Psoas muscle (tissue), 8 donors: ENCODE results near the gene PDE9A. TPM values are rescaled to one million over a fixed set of nuclear protein-coding genes. Genes with fewer than 3 reads are reported as not detected.

Experiments used
- ATAC-seq, 4 donors: fragments of 200-7000 bp; cut with Tn5 transposase; one replicate each; pipeline ENCODE4 v1.9.1; 2020; ENCODE audit warnings: moderate library complexity in 3 of 4, mild to moderate bottlenecking in 2 of 4
- DNase-seq, 2 donors: peaks; one replicate each; pipeline ENCODE4 v3.0.0-alpha.2; 2020
- H3K27ac ChIP-seq: fragments of 200-600 bp; one replicate; pipeline ENCODE4 v1.8.0; 2022
- H3K27me3 ChIP-seq, 3 donors: fragments of 200-600 bp in 1 of 3; one replicate each; pipeline versions ENCODE4 v1.6.1 to v1.8.0; 2013 to 2022; ENCODE audit warnings: low read length in 2 of 3, mild to moderate bottlenecking in 2 of 3, moderate library complexity in 1 of 3; ENCODE audit not compliant: insufficient read depth in 3 of 3
- H3K36me3 ChIP-seq, 2 donors: fragments of 200-600 bp in 1 of 2; one replicate each; pipeline versions ENCODE4 v1.6.1 to v1.8.0; 2013 to 2022; ENCODE audit warnings: low read depth in 1 of 2, mild to moderate bottlenecking in 1 of 2, moderate library complexity in 1 of 2; ENCODE audit not compliant: insufficient read depth in 1 of 2
- H3K4me1 ChIP-seq: fragments of 200-600 bp; one replicate; pipeline ENCODE4 v1.8.0; 2022
- H3K4me3 ChIP-seq: fragments of 200-600 bp; one replicate; pipeline ENCODE4 v1.8.0; 2022; ENCODE audit warnings: mild to moderate bottlenecking
- H3K9me3 ChIP-seq: fragments of 200-600 bp; one replicate; pipeline ENCODE4 v1.8.0; 2022
- WGBS, 3 donors: extraction: QIAGEN DNeasy Blood & Tissue Kit; methylation state at CpG; one replicate each; pipeline versions ENCODE4 v1.1.6 to v1.1.7; 2013; 5-methylcytosine and 5-hydroxymethylcytosine counted together
- intact Hi-C, 2 donors: fragments of 100-400 bp; cut with DNase I; formaldehyde crosslinking; loops; one replicate each; pipeline versions ENCODE4 v1.11.0 to v1.14.2; 2022
- polyA plus RNA-seq, 3 donors: library from polyadenylated mRNA; stranded (reverse); fragments of 200-250 nt; gene quantifications; one replicate each; pipeline ENCODE4 v1.2.3, GENCODE V29; 2013
- total RNA-seq, 4 donors: library from RNA; stranded (reverse); fragmentation: NEBNext Ultra II Directional in 2 of 4; extraction: Animal tissue kit (Norgen Biotek cat#: 25700) in 2 of 4; gene quantifications; one replicate each; pipeline versions ENCODE4 v1.2.1 to v1.2.4, GENCODE V29; 2021 to 2023
- TF ChIP-seq, protein P1 (sequence below): fragments of 200-600 bp; IDR thresholded peaks from one replicate; pipeline ENCODE4 v1.8.0; 2022; ENCODE audit warnings: antibody characterized with exemption
- donor health status: healthy with polysubstance abuse.
- donor health status: DM: no; HTN: no; CAD: no; lungs with moderate emphysema.
- donor health status: Bipolar disorder and iron deficiency.
- donor health status: healthy.
- donor health status: DM: yes; HTN: yes; CAD: no.
- donor health status: DM: no; HTN: no; CAD: no.
- donor health status: DM: no; HTN: no; CAD: no.
- donor health status: DM: yes; HTN: yes; CAD: no.

PDE9A gene
- total and polyA plus RNA-seq, 7 donors = 1.2 to 4.3 (median 1.8) TPM

DNA sequence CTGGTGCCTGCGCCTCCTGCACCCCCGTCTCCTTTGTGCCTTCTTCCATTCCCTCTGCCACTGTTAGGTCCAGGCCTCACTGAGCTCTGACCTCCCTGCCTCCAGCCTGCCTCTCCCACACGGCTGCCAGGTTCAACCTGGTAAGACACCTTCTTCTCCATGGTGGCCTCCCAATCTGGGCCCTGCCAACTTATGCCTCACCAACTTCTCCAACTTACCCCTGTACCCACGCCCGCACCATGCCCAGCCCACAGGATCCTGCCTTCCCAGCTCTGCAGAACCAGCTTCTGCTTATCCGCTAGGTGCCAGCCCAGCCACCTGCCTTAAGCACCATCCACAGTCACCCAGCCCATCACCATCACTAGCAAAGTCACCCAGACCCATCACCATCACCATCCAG is 37.2 kb downstream of the PDE9A start:
- WGBS, 3 donors = 93 to 94% (median 94%) methylated on average over 6 of the region's 6 CpGs
- H3K9me3 ChIP-seq = no peaks in the 10 kb centered on the region
- TF ChIP-seq, protein P1, sequence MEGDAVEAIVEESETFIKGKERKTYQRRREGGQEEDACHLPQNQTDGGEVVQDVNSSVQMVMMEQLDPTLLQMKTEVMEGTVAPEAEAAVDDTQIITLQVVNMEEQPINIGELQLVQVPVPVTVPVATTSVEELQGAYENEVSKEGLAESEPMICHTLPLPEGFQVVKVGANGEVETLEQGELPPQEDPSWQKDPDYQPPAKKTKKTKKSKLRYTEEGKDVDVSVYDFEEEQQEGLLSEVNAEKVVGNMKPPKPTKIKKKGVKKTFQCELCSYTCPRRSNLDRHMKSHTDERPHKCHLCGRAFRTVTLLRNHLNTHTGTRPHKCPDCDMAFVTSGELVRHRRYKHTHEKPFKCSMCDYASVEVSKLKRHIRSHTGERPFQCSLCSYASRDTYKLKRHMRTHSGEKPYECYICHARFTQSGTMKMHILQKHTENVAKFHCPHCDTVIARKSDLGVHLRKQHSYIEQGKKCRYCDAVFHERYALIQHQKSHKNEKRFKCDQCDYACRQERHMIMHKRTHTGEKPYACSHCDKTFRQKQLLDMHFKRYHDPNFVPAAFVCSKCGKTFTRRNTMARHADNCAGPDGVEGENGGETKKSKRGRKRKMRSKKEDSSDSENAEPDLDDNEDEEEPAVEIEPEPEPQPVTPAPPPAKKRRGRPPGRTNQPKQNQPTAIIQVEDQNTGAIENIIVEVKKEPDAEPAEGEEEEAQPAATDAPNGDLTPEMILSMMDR = no peak
- intact Hi-C loops = no loop called here
- H3K4me1 ChIP-seq = no peaks in the 10 kb centered on the region
- no peaks in the 10 kb centered on the region for H3K36me3 ChIP-seq
- H3K27ac ChIP-seq = no peak overlapping the region
- no peak for DNase-seq
- H3K27me3 ChIP-seq = peaks cover 0 to 3% (median 3%) of the 10 kb centered on the region in 3 donors
- no peak for ATAC-seq
- no peak overlapping the region for H3K4me3 ChIP-seq

DNA sequence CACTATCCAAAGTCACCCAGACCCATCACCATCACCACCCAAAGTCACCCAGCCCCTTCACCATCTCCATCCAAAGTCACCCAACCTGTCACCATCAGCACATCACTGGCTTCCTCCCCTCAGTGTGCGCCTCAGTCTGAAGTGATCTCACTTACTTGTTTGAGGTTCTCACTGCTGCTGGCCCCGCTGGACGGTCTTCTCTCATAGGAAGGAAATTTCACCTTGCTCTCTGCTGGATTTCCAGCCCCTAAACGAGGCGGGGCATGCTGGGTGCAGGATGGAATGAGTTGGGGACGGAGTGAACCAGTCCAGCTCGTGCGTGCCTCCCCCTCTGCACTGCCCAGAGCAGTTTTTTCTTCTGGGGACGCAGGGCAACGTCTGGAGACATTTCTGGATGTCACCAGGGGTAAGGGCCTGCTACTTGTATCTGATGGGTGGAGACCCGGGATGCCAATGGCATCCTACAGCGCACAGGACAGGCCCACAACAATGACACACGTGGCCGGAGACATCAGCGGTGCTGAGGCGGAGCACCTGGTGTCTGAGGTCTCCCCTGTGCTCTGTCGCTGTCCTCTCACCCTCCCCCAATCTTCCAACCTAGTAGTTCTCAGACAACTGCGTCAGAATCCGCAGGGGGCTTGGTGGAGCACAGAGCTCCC is 38.6 kb downstream of the PDE9A start:
- Histone ChIP-seq H3K9me3 (no peaks in the 10 kb centered on the region), H3K36me3 (no peaks in the 10 kb centered on the region), H3K4me1 (no peaks in the 10 kb centered on the region), H3K4me3 (no peak overlapping the region), H3K27ac (no peak overlapping the region), H3K27me3 (peaks cover 0 to 3% (median 0%) of the 10 kb centered on the region in 3 donors)
- intact Hi-C loops = no loop called here
- TF ChIP-seq, protein P1 = no peak
- DNase-seq = no peak
- ATAC-seq = no peak
- WGBS, 3 donors = 88 to 92% (median 91%) methylated on average over 19 of the region's 19 CpGs

DNA sequence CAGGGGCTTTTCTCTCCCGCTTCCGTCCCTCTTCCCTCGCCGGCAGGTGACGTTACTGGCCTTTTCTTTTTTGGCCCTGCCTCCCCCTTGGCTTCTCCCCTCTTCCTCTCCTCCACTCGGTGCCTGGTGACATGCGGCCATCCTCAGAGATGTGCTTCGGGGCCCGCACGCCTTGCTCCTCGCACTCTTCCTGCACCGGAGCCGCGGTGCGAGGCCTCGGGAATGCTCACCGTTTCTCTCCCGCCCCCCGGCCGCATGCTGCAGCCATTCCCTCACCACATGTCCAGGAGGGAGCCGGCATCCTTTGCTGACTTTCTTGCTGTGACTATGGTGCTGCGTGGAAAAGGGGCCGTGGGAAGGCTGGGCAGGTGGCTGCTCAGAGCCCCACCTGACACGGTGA is 39.3 kb downstream of the PDE9A start:
- Histone ChIP-seq H3K4me1 (no peaks in the 10 kb centered on the region), H3K27ac (no peak overlapping the region), H3K9me3 (no peaks in the 10 kb centered on the region), H3K36me3 (no peaks in the 10 kb centered on the region), H3K4me3 (no peak overlapping the region), H3K27me3 (peaks cover 0 to 3% (median 0%) of the 10 kb centered on the region in 3 donors)
- intact Hi-C loops = no loop called here
- ATAC-seq (no peak), DNase-seq (no peak)
- TF ChIP-seq, protein P1 = no peak
- WGBS, 3 donors = 86 to 93% (median 91%) methylated on average over 24 of the region's 24 CpGs

DNA sequence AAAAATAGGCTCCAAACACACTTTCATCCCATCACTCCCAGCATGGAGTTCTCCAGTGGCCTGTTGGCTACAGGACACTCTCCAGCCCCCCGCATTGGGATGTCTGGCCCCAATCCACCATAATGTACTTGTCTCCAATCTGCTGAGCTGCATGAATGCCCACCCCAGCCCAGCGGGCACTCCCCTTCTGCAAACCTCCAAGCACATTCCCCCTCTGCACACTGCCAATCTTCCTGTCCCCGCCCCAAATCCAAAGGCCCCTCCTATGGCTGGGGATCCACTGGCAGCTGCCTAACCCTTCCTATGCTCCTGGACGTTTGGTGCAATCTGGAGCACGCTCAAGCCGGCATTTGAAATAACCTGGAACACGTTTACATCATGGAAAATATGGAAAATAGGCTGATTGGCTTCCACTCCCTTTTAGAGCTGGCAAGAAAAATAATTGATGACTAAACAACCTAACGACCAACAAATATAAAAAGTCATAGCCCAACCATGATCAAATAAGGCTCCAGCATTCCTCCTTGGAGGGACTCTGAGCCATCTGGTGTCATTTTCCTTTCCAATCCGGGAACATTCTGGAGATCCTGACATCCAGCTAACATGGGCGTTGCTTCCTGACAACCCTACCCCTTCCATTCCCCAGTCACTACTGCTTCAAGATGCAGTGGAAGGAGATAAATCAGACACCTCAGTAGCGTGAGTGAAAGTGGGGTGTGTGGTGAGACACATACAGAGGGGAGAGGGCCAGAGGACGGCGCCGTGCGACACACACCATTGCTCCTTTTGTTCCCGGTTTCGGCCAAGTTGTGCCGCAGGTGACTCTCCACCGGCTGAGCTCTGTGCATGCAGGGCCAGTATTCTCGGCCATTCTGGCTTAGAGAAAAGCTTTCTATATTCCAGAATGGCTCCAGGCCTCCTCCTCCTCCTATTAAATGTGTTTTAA is 41.6 kb downstream of the PDE9A start:
- WGBS, 3 donors = 74 to 78% (median 75%) methylated on average over 20 of the region's 20 CpGs
- H3K36me3 ChIP-seq = no peaks in the 10 kb centered on the region
- no peaks in the 10 kb centered on the region for H3K4me1 ChIP-seq
- no peaks in the 10 kb centered on the region for H3K9me3 ChIP-seq
- no peaks in the 10 kb centered on the region for H3K27me3 ChIP-seq
- intact Hi-C loops = no loop called here
- H3K27ac ChIP-seq = no peak overlapping the region
- H3K4me3 ChIP-seq = no peak overlapping the region
- DNase-seq = no peak
- no peak for ATAC-seq
- TF ChIP-seq, protein P1 = no peak
